HepG2 (cell line): ENCODE measurements around the gene STK36. TPM values are rescaled to one million over a fixed set of nuclear protein-coding genes. Genes with fewer than 3 reads are reported as not detected.

Experiments used
- CREM ChIP-seq, 2 experiments: sonication (generic) in 1 of 2; formaldehyde crosslinking in 1 of 2; IDR thresholded peaks; 2 replicates each; pipeline versions ENCODE4 v1.4.0 to v1.6.1; 2016 to 2020; ENCODE audit warnings: antibody characterized with exemption in 1 of 2, mild to moderate bottlenecking in 1 of 2, missing genetic modification reagents in 1 of 2
- GZF1 ChIP-seq: sonication (generic); formaldehyde crosslinking; IDR thresholded peaks from 2 replicates; pipeline ENCODE4 v1.5.1; 2020; ENCODE audit warnings: mild to moderate bottlenecking, missing genetic modification reagents
- KLF13 ChIP-seq: sonication (generic); formaldehyde crosslinking; IDR thresholded peaks from 2 replicates; pipeline ENCODE4 v1.4.0; 2020; ENCODE audit warnings: mild to moderate bottlenecking, missing genetic modification reagents
- NPAS2 ChIP-seq: sonication (generic); formaldehyde crosslinking; IDR thresholded peaks from 2 replicates; pipeline ENCODE4 v1.8.0; 2022; ENCODE audit warnings: mild to moderate bottlenecking, missing genetic modification reagents, borderline replicate concordance
- PAWR ChIP-seq: sonication (generic); formaldehyde crosslinking; IDR thresholded peaks from 2 replicates; pipeline ENCODE4 v1.4.0; 2020; ENCODE audit warnings: missing genetic modification reagents, mild to moderate bottlenecking, borderline replicate concordance
- ZNF354B ChIP-seq: sonication (generic); formaldehyde crosslinking; IDR thresholded peaks from 2 replicates; pipeline ENCODE4 v1.8.0; 2022; ENCODE audit warnings: mild to moderate bottlenecking, missing genetic modification reagents
- ZNF451 ChIP-seq: sonication (generic); formaldehyde crosslinking; IDR thresholded peaks from 2 replicates; pipeline ENCODE4 v1.5.0; 2020; ENCODE audit warnings: mild to moderate bottlenecking, missing genetic modification reagents
- polyA plus RNA-seq, 8 experiments: library from polyadenylated mRNA; depleted of rRNA in 3 of 8; stranded (reverse) in 7 of 8; unstranded in 1 of 8; fragments of >200 nt; fragmentation: Illumina TruSeq in 4 of 8; extraction: Trizol in 4 of 8; gene quantifications; 2 replicates each; pipeline versions ENCODE4 v1.2.1 to v1.2.3, GENCODE V29; 2011 to 2016; ENCODE audit warnings: low read depth in 4 of 8, missing spikeins in 1 of 8, mixed read lengths in 1 of 8; ENCODE audit not compliant: insufficient read depth in 1 of 8
- total RNA-seq, 5 experiments: library from RNA; depleted of rRNA; stranded (reverse); fragments of >200 nt; fragmentation: Illumina TruSeq; extraction: Trizol; gene quantifications; 2 replicates each; pipeline ENCODE4 v1.2.3, GENCODE V29; 2016; ENCODE audit warnings: low read depth in 1 of 5
- TF ChIP-seq, protein P1 (sequence below): sonication (generic); formaldehyde crosslinking; IDR thresholded peaks from 2 replicates; pipeline ENCODE4 v1.5.1; 2020; ENCODE audit warnings: missing genetic modification reagents, mild to moderate bottlenecking, borderline replicate concordance
- TF ChIP-seq, protein P2 (sequence below): sonication (generic); formaldehyde crosslinking; IDR thresholded peaks from 2 replicates; pipeline ENCODE4 v1.8.0; 2022; ENCODE audit warnings: mild to moderate bottlenecking, missing genetic modification reagents; ENCODE audit not compliant: insufficient replicate concordance
- TF ChIP-seq, protein P3 (sequence below): IDR thresholded peaks from 2 replicates; pipeline ENCODE4 v1.6.1; 2018; ENCODE audit warnings: missing genetic modification reagents
- TF ChIP-seq, protein P4 (sequence below): sonication (generic); formaldehyde crosslinking; IDR thresholded peaks from 2 replicates; pipeline ENCODE4 v1.5.0; 2020; ENCODE audit warnings: mild to moderate bottlenecking, low read depth, missing genetic modification reagents, borderline replicate concordance
- TF ChIP-seq, protein P5 (sequence below): sonication (generic); formaldehyde crosslinking; IDR thresholded peaks from 2 replicates; pipeline ENCODE4 v1.8.0; 2022; ENCODE audit warnings: mild to moderate bottlenecking, missing genetic modification reagents
- TF ChIP-seq, protein P6 (sequence below): sonication (generic); formaldehyde crosslinking; IDR thresholded peaks from 2 replicates; pipeline ENCODE4 v1.9.0; 2021; ENCODE audit warnings: missing genetic modification reagents, borderline replicate concordance
- TF ChIP-seq, protein P7 (sequence below): sonication (generic); formaldehyde crosslinking; IDR thresholded peaks from 2 replicates; pipeline ENCODE4 v1.8.1; 2022; ENCODE audit warnings: mild to moderate bottlenecking, missing genetic modification reagents

STK36 gene
- total and polyA plus RNA-seq, 2 of the 13 experiments (the other 11 are each of a cell fraction or from before 2014, with no cell fraction given): 45.9 to 83.5 TPM

DNA sequence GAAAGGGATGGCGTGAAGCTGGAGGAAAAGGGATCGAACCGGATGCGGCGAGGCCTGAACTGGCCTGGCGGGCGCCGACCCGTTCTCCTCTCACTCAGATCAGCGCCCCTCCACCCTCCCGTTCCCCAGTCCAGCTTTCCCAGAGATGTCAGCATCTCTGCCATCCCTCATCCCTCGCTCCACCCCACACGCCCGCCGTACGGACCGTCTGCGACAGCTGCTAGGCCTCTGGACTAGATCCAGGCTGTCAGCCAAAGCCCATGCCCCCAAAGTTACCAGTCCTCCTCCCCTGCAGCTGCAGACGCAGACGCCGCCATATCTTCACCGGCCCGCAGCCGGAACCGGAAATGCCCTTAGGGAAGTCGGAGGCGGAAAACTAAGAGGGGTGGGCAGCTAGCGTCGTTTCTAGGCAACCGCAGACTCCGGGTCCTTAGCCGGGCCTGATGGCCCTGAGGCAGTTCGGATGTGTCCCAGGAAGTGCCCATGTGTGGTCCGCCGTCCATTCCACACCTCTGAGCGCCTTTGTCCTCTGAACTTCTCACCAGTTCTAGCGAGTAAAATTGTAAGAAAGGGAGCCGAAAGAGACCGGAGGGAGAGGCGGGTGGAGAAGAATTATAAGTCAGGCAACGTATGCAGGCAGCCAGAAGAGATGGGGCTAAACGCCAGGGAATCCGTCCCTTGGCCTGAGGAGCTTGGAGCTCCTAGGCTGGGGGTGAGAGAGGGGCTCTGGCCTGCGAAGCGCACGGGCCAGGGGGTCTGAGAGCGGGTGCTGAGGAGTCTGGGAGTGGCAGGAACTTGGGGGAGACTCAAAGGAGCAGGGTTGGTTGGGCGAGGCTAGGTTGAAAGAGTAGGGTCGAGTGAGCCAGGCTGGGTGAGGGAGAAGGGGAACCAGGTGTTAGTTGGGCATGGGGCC lies at the start of gene STK36, which contains the start of gene RNF25 (continued):
- TF ChIP-seq, protein P1, sequence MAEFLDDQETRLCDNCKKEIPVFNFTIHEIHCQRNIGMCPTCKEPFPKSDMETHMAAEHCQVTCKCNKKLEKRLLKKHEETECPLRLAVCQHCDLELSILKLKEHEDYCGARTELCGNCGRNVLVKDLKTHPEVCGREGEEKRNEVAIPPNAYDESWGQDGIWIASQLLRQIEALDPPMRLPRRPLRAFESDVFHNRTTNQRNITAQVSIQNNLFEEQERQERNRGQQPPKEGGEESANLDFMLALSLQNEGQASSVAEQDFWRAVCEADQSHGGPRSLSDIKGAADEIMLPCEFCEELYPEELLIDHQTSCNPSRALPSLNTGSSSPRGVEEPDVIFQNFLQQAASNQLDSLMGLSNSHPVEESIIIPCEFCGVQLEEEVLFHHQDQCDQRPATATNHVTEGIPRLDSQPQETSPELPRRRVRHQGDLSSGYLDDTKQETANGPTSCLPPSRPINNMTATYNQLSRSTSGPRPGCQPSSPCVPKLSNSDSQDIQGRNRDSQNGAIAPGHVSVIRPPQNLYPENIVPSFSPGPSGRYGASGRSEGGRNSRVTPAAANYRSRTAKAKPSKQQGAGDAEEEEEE (CRISPR knock-in tag): 0 out of 2 replicates have a peak, but pooled peaks have one; percentile 73
- TF ChIP-seq, protein P2, sequence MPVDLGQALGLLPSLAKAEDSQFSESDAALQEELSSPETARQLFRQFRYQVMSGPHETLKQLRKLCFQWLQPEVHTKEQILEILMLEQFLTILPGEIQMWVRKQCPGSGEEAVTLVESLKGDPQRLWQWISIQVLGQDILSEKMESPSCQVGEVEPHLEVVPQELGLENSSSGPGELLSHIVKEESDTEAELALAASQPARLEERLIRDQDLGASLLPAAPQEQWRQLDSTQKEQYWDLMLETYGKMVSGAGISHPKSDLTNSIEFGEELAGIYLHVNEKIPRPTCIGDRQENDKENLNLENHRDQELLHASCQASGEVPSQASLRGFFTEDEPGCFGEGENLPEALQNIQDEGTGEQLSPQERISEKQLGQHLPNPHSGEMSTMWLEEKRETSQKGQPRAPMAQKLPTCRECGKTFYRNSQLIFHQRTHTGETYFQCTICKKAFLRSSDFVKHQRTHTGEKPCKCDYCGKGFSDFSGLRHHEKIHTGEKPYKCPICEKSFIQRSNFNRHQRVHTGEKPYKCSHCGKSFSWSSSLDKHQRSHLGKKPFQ (CRISPR knock-in tag): no peak
- TF ChIP-seq, protein P3, sequence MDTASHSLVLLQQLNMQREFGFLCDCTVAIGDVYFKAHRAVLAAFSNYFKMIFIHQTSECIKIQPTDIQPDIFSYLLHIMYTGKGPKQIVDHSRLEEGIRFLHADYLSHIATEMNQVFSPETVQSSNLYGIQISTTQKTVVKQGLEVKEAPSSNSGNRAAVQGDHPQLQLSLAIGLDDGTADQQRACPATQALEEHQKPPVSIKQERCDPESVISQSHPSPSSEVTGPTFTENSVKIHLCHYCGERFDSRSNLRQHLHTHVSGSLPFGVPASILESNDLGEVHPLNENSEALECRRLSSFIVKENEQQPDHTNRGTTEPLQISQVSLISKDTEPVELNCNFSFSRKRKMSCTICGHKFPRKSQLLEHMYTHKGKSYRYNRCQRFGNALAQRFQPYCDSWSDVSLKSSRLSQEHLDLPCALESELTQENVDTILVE (CRISPR knock-in tag): peak; percentile 51; the same call in 1 of the 2 replicates
- TF ChIP-seq, protein P4, sequence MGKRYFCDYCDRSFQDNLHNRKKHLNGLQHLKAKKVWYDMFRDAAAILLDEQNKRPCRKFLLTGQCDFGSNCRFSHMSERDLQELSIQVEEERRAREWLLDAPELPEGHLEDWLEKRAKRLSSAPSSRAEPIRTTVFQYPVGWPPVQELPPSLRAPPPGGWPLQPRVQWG (CRISPR knock-in tag): no peak
- TF ChIP-seq ZNF451 (CRISPR knock-in tag) (peak; percentile 32; the same call in 1 of the 2 replicates), GZF1 (CRISPR knock-in tag) (no peak), KLF13 (CRISPR knock-in tag) (0 out of 2 replicates have a peak, but pooled peaks have one; percentile 46), CREM (IDR thresholded peaks at IDR 0.05) (peak; percentile 76), CREM (CRISPR knock-in tag; IDR thresholded peaks at IDR 0.05) (no peak), ZNF354B (peak; percentile 77; the same call in 1 of the 2 replicates), NPAS2 (CRISPR knock-in tag) (no peak), PAWR (CRISPR knock-in tag) (no peak)
- TF ChIP-seq, protein P5, sequence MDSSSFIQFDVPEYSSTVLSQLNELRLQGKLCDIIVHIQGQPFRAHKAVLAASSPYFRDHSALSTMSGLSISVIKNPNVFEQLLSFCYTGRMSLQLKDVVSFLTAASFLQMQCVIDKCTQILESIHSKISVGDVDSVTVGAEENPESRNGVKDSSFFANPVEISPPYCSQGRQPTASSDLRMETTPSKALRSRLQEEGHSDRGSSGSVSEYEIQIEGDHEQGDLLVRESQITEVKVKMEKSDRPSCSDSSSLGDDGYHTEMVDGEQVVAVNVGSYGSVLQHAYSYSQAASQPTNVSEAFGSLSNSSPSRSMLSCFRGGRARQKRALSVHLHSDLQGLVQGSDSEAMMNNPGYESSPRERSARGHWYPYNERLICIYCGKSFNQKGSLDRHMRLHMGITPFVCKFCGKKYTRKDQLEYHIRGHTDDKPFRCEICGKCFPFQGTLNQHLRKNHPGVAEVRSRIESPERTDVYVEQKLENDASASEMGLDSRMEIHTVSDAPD (CRISPR knock-in tag): no peak
- TF ChIP-seq, protein P6, sequence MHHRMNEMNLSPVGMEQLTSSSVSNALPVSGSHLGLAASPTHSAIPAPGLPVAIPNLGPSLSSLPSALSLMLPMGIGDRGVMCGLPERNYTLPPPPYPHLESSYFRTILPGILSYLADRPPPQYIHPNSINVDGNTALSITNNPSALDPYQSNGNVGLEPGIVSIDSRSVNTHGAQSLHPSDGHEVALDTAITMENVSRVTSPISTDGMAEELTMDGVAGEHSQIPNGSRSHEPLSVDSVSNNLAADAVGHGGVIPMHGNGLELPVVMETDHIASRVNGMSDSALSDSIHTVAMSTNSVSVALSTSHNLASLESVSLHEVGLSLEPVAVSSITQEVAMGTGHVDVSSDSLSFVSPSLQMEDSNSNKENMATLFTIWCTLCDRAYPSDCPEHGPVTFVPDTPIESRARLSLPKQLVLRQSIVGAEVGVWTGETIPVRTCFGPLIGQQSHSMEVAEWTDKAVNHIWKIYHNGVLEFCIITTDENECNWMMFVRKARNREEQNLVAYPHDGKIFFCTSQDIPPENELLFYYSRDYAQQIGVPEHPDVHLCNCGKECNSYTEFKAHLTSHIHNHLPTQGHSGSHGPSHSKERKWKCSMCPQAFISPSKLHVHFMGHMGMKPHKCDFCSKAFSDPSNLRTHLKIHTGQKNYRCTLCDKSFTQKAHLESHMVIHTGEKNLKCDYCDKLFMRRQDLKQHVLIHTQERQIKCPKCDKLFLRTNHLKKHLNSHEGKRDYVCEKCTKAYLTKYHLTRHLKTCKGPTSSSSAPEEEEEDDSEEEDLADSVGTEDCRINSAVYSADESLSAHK: no peak
- TF ChIP-seq, protein P7, sequence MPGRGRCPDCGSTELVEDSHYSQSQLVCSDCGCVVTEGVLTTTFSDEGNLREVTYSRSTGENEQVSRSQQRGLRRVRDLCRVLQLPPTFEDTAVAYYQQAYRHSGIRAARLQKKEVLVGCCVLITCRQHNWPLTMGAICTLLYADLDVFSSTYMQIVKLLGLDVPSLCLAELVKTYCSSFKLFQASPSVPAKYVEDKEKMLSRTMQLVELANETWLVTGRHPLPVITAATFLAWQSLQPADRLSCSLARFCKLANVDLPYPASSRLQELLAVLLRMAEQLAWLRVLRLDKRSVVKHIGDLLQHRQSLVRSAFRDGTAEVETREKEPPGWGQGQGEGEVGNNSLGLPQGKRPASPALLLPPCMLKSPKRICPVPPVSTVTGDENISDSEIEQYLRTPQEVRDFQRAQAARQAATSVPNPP (CRISPR knock-in tag): peak; percentile 62; the same call in 1 of the 2 replicates
